ENCODE measurements around the gene ADGRB2. TPM values are rescaled to one million over a fixed set of nuclear protein-coding genes. Genes with fewer than 3 reads are reported as not detected.

ADGRB2 gene
- total RNA-seq, 1 experiment from 2014 or later: 15.6 TPM

DNA sequence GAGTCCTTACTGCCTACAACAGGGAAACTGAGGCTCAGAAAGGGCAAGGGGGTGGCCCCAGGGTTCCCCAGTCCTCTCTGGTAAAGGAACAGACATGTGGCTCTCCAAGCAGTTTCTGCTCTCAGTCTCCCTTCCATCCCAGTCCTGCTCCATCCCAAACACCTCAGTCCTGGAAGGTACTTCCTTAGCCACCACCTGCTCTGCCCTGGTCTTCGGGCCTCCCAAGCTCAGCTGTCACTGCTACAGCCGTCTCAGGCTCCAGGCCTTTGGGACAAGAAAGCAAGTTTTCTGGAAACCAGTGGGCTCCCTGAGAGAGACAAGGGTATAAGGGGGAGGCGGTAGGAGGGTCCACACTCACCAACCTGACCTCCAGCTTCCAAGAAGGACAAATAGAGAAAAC, 23.1 kb upstream of the ADGRB2 start:
- Histone ChIP-seq H3K79me2 (ENCODE audit: low read depth) (no peaks in the 10 kb centered on the region), H3K27ac (no peak overlapping the region), H3K36me3 (ENCODE audit: low read depth) (no peaks in the 10 kb centered on the region), H3K4me3 (no peak overlapping the region), H3K9me2 (ENCODE audit: insufficient read depth) (no peaks in the 10 kb centered on the region), H3K9me3 (ENCODE audit: insufficient read depth, low read depth) (no peaks in the 10 kb centered on the region), H3K27me3 (ENCODE audit: insufficient read depth, low read depth) (no peaks in the 10 kb centered on the region), H3K4me2 (no peak overlapping the region; the same call in 1 of the 2 replicates), H3F3A (ENCODE audit: insufficient read depth, low read depth) (peaks cover 20% of the 10 kb centered on the region), H2AFZ (no peak overlapping the region), H4K20me1 (ENCODE audit: insufficient read depth) (no peaks in the 10 kb centered on the region), H3K4me1 (replicated peaks; ENCODE audit: insufficient read depth) (peaks cover 10% of the 10 kb centered on the region; the same call in 1 of the 2 replicates)
- ChIA-PET CTCF (no interaction called here), POLR2A (ENCODE audit: unreplicated experiment) (interaction anchor here (0.5 kb wide), 1 partner anchor 169 kb away, joined by 5 read pairs; no protein-coding TSS in a partner anchor)
- no TSS peak for BruUV-seq (replicated peaks)
- no peak for DNase-seq
- intact Hi-C loops (cut with micrococcal nuclease; ENCODE audit: unreplicated experiment): loop anchor here (10.0 kb wide), 1 partner anchor 602 kb away; no protein-coding TSS in a partner anchor
- no peak for TF ChIP-seq EZH2 (IDR thresholded peaks at IDR 0.05; ENCODE audit: low read depth)
- TF ChIP-seq, protein P1, sequence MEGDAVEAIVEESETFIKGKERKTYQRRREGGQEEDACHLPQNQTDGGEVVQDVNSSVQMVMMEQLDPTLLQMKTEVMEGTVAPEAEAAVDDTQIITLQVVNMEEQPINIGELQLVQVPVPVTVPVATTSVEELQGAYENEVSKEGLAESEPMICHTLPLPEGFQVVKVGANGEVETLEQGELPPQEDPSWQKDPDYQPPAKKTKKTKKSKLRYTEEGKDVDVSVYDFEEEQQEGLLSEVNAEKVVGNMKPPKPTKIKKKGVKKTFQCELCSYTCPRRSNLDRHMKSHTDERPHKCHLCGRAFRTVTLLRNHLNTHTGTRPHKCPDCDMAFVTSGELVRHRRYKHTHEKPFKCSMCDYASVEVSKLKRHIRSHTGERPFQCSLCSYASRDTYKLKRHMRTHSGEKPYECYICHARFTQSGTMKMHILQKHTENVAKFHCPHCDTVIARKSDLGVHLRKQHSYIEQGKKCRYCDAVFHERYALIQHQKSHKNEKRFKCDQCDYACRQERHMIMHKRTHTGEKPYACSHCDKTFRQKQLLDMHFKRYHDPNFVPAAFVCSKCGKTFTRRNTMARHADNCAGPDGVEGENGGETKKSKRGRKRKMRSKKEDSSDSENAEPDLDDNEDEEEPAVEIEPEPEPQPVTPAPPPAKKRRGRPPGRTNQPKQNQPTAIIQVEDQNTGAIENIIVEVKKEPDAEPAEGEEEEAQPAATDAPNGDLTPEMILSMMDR (conservative IDR thresholded peaks at IDR 0.05): no peak

DNA sequence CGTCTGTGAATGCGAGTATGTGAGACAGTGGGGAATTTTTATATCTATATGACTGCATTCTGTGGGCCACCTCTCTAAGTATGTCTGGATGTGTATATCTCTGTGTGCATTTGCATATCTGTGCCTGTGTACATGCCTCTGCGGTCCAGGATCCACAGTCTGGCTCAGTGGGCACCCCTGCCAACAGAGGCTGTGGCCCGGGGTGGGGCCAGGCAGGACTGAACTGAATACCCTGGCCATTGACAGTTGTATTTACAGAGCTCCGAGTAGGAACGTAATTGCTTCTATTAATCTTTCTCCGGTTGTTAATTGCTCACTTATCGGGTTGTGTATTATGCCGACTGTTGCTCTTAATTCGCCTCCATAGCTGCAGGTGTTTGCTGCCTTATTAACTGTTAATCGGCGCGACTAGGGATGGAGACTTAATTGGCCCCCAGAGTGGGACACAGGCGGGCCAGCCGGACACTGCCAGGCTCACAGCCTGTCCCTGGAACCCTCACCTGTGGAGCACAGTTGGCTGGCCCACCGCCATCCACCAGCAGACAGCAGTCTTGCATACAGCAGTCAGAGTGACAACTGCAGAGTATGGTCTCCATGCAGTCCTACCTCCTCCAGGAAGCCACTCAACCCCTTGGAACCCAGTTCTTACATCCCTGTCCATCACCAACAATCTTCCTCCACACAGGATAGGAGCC, 22.4 kb upstream of the ADGRB2 start:
- Histone ChIP-seq H3K27me3 (ENCODE audit: insufficient read depth, low read depth) (no peaks in the 10 kb centered on the region), H3K79me2 (ENCODE audit: low read depth) (no peaks in the 10 kb centered on the region), H4K20me1 (ENCODE audit: insufficient read depth) (no peaks in the 10 kb centered on the region), H3K9me3 (ENCODE audit: insufficient read depth, low read depth) (no peaks in the 10 kb centered on the region), H3K9me2 (ENCODE audit: insufficient read depth) (no peaks in the 10 kb centered on the region), H2AFZ (no peak overlapping the region), H3K4me2 (no peak overlapping the region), H3K27ac (no peak overlapping the region), H3F3A (ENCODE audit: insufficient read depth, low read depth) (peaks cover 20% of the 10 kb centered on the region), H3K36me3 (ENCODE audit: low read depth) (no peaks in the 10 kb centered on the region), H3K4me3 (no peak overlapping the region), H3K4me1 (replicated peaks; ENCODE audit: insufficient read depth) (peaks cover 10% of the 10 kb centered on the region; the same call in 1 of the 2 replicates)
- no peak for DNase-seq
- no TSS peak for BruUV-seq (replicated peaks)
- intact Hi-C loops (cut with micrococcal nuclease; ENCODE audit: unreplicated experiment): loop anchor here (10.0 kb wide), 1 partner anchor 602 kb away; no protein-coding TSS in a partner anchor
- ChIA-PET CTCF (no interaction called here), POLR2A (ENCODE audit: unreplicated experiment) (no interaction called here)
- no peak for TF ChIP-seq EZH2 (IDR thresholded peaks at IDR 0.05; ENCODE audit: low read depth)
- TF ChIP-seq, protein P1 (conservative IDR thresholded peaks at IDR 0.05): no peak

DNA sequence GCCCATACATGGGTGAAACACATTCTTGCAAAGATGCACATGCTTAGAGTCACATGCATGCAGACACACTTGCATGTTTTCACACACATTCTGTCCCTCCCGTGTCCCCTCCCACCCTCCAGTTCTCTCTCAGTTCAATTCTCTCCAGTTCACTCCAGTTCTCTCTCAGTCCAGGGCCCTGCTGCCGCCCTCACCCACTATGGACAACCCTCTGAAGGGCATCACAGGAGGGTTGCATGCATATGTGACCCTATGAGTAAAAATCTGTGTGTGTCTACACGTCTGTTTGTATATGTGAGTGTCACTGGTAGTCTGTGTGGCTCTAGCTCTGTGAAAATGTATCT, 21.8 kb upstream of the ADGRB2 start:
- ChIA-PET POLR2A (ENCODE audit: unreplicated experiment) (no interaction called here), CTCF (no interaction called here)
- Histone ChIP-seq H3K36me3 (ENCODE audit: low read depth) (no peaks in the 10 kb centered on the region), H3K9me2 (ENCODE audit: insufficient read depth) (no peaks in the 10 kb centered on the region), H3K4me2 (no peak overlapping the region), H3K9me3 (ENCODE audit: insufficient read depth, low read depth) (no peaks in the 10 kb centered on the region), H4K20me1 (ENCODE audit: insufficient read depth) (no peaks in the 10 kb centered on the region), H3K79me2 (ENCODE audit: low read depth) (no peaks in the 10 kb centered on the region), H3K27me3 (ENCODE audit: insufficient read depth, low read depth) (no peaks in the 10 kb centered on the region), H3K4me1 (replicated peaks; ENCODE audit: insufficient read depth) (peaks cover 10% of the 10 kb centered on the region; the same call in 1 of the 2 replicates), H3K27ac (no peak overlapping the region), H2AFZ (no peak overlapping the region), H3F3A (ENCODE audit: insufficient read depth, low read depth) (peaks cover 20% of the 10 kb centered on the region), H3K4me3 (no peak overlapping the region)
- no peak for DNase-seq
- no peak for TF ChIP-seq EZH2 (IDR thresholded peaks at IDR 0.05; ENCODE audit: low read depth)
- TF ChIP-seq, protein P1 (conservative IDR thresholded peaks at IDR 0.05): no peak
- BruUV-seq (replicated peaks): no TSS peak
- intact Hi-C loops (cut with micrococcal nuclease; ENCODE audit: unreplicated experiment): loop anchor here (10.0 kb wide), 1 partner anchor 601 kb away; no protein-coding TSS in a partner anchor
